ENCODE measurements around the gene DOK5. TPM values are rescaled to one million over a fixed set of nuclear protein-coding genes. Genes with fewer than 3 reads are reported as not detected.

DOK5 gene
- polyA plus RNA-seq, 4 donors: 0.71 to 1.9 (median 1.1) TPM; not detected in 1

GRCh38 chr20:54510541-54511129 lies 35.2 kb downstream of the DOK5 start:
- WGBS, 3 donors: 58 to 69% (median 59%) methylated on average over 7 of the region's 7 CpGs

GRCh38 chr20:54512694-54513093 lies 37.3 kb downstream of the DOK5 start:
- Histone ChIP-seq H3K36me3 (ENCODE audit: control insufficient read depth in 3 of 3, insufficient read depth in 2 of 3, low read depth in 1 of 3, low read length in 3 of 3) (no peaks in the 10 kb centered on the region), H3K27ac (ENCODE audit: low read depth in 1 of 3, low read length in 2 of 3) (no peak overlapping the region), H3K27me3 (ENCODE audit: control insufficient read depth in 3 of 3, insufficient read depth in 3 of 3, low read length in 3 of 3) (no peaks in the 10 kb centered on the region), H3K4me3 (ENCODE audit: low read depth in 1 of 3, low read length in 3 of 3) (no peak overlapping the region), H3K4me1 (ENCODE audit: control insufficient read depth in 3 of 3, insufficient read depth in 2 of 3, low read depth in 1 of 3, low read length in 2 of 3) (no peaks in the 10 kb centered on the region), H3K9me3 (ENCODE audit: control insufficient read depth in 2 of 2, insufficient read depth in 1 of 2, low read depth in 1 of 2, low read length in 1 of 2) (peaks cover 1 to 4% of the 10 kb centered on the region in 2 donors)
- FAIRE-seq (no peak), DNase-seq (no peak)
- 66 to 79% (median 70%) methylated on average over 4 of the region's 4 CpGs for WGBS, 3 donors

More at GRCh38 chr20:54510541-54511129, 35.2 kb downstream of the DOK5 start:
- H3K27ac ChIP-seq (ENCODE audit: low read depth in 1 of 3, low read length in 2 of 3): no peak overlapping the region
- FAIRE-seq (no peak), DNase-seq (no peak)
- no peaks in the 10 kb centered on the region for H3K27me3 ChIP-seq (ENCODE audit: control insufficient read depth in 3 of 3, insufficient read depth in 3 of 3, low read length in 3 of 3)
- H3K36me3 ChIP-seq (ENCODE audit: control insufficient read depth in 3 of 3, insufficient read depth in 2 of 3, low read depth in 1 of 3, low read length in 3 of 3): no peaks in the 10 kb centered on the region
- H3K4me3 ChIP-seq (ENCODE audit: low read depth in 1 of 3, low read length in 3 of 3): no peak overlapping the region
- no peaks in the 10 kb centered on the region for H3K4me1 ChIP-seq (ENCODE audit: control insufficient read depth in 3 of 3, insufficient read depth in 2 of 3, low read depth in 1 of 3, low read length in 2 of 3)
- H3K9me3 ChIP-seq (ENCODE audit: control insufficient read depth in 2 of 2, insufficient read depth in 1 of 2, low read depth in 1 of 2, low read length in 1 of 2): peaks cover 1 to 4% of the 10 kb centered on the region in 2 donors

GRCh38 chr20:54514028-54514607 lies 38.7 kb downstream of the DOK5 start:
- Histone ChIP-seq H3K4me1 (ENCODE audit: control insufficient read depth in 3 of 3, insufficient read depth in 2 of 3, low read depth in 1 of 3, low read length in 2 of 3) (no peaks in the 10 kb centered on the region), H3K27ac (ENCODE audit: low read depth in 1 of 3, low read length in 2 of 3) (no peak overlapping the region), H3K27me3 (ENCODE audit: control insufficient read depth in 3 of 3, insufficient read depth in 3 of 3, low read length in 3 of 3) (no peaks in the 10 kb centered on the region), H3K36me3 (ENCODE audit: control insufficient read depth in 3 of 3, insufficient read depth in 2 of 3, low read depth in 1 of 3, low read length in 3 of 3) (no peaks in the 10 kb centered on the region), H3K4me3 (ENCODE audit: low read depth in 1 of 3, low read length in 3 of 3) (no peak overlapping the region), H3K9me3 (ENCODE audit: control insufficient read depth in 2 of 2, insufficient read depth in 1 of 2, low read depth in 1 of 2, low read length in 1 of 2) (peaks cover 1 to 4% of the 10 kb centered on the region in 2 donors)
- WGBS, 3 donors: 47 to 67% (median 49%) methylated on average over 3 of the region's 3 CpGs
- DNase-seq (no peak), FAIRE-seq (no peak)

GRCh38 chr20:54515793-54516628 lies 40.6 kb downstream of the DOK5 start:
- Histone ChIP-seq H3K4me3 (ENCODE audit: low read depth in 1 of 3, low read length in 3 of 3) (no peak overlapping the region), H3K9me3 (ENCODE audit: control insufficient read depth in 2 of 2, insufficient read depth in 1 of 2, low read depth in 1 of 2, low read length in 1 of 2) (peaks cover 1 to 4% of the 10 kb centered on the region in 2 donors), H3K27ac (ENCODE audit: low read depth in 1 of 3, low read length in 2 of 3) (no peak overlapping the region), H3K4me1 (ENCODE audit: control insufficient read depth in 3 of 3, insufficient read depth in 2 of 3, low read depth in 1 of 3, low read length in 2 of 3) (no peaks in the 10 kb centered on the region), H3K36me3 (ENCODE audit: control insufficient read depth in 3 of 3, insufficient read depth in 2 of 3, low read depth in 1 of 3, low read length in 3 of 3) (no peaks in the 10 kb centered on the region), H3K27me3 (ENCODE audit: control insufficient read depth in 3 of 3, insufficient read depth in 3 of 3, low read length in 3 of 3) (no peaks in the 10 kb centered on the region)
- DNase-seq (no peak), FAIRE-seq (no peak)
- 70 to 73% (median 71%) methylated on average over 6 of the region's 6 CpGs for WGBS, 3 donors

- no peak overlapping the region for H3K27ac ChIP-seq (ENCODE audit: low read depth in 1 of 3, low read length in 2 of 3)
- WGBS, 3 donors: 83 to 87% (median 85%) methylated on average over 4 of the region's 4 CpGs
- DNase-seq (no peak), FAIRE-seq (no peak)
- H3K9me3 ChIP-seq (ENCODE audit: control insufficient read depth in 2 of 2, insufficient read depth in 1 of 2, low read depth in 1 of 2, low read length in 1 of 2): peaks cover 1 to 4% of the 10 kb centered on the region in 2 donors
- no peaks in the 10 kb centered on the region for H3K36me3 ChIP-seq (ENCODE audit: control insufficient read depth in 3 of 3, insufficient read depth in 2 of 3, low read depth in 1 of 3, low read length in 3 of 3)
- no peaks in the 10 kb centered on the region for H3K27me3 ChIP-seq (ENCODE audit: control insufficient read depth in 3 of 3, insufficient read depth in 3 of 3, low read length in 3 of 3)
- H3K4me3 ChIP-seq (ENCODE audit: low read depth in 1 of 3, low read length in 3 of 3): no peak overlapping the region
- no peaks in the 10 kb centered on the region for H3K4me1 ChIP-seq (ENCODE audit: control insufficient read depth in 3 of 3, insufficient read depth in 2 of 3, low read depth in 1 of 3, low read length in 2 of 3)
Observed at GRCh38 chr20:54517241-54517975, 42.0 kb downstream of the DOK5 start.

GRCh38 chr20:54524849-54525248 lies 49.5 kb downstream of the DOK5 start:
- 69 to 79% (median 69%) methylated on average over 3 of the region's 3 CpGs for WGBS, 3 donors
- H3K27me3 ChIP-seq (ENCODE audit: control insufficient read depth in 3 of 3, insufficient read depth in 3 of 3, low read length in 3 of 3): no peaks in the 10 kb centered on the region
- no peaks in the 10 kb centered on the region for H3K4me1 ChIP-seq (ENCODE audit: control insufficient read depth in 3 of 3, insufficient read depth in 2 of 3, low read depth in 1 of 3, low read length in 2 of 3)
- no peaks in the 10 kb centered on the region for H3K9me3 ChIP-seq (ENCODE audit: control insufficient read depth in 2 of 2, insufficient read depth in 1 of 2, low read depth in 1 of 2, low read length in 1 of 2)
- DNase-seq: no peak
- H3K27ac ChIP-seq (ENCODE audit: low read depth in 1 of 3, low read length in 2 of 3): no peak overlapping the region
- no peaks in the 10 kb centered on the region for H3K36me3 ChIP-seq (ENCODE audit: control insufficient read depth in 3 of 3, insufficient read depth in 2 of 3, low read depth in 1 of 3, low read length in 3 of 3)
- FAIRE-seq: no peak
- no peak overlapping the region for H3K4me3 ChIP-seq (ENCODE audit: low read depth in 1 of 3, low read length in 3 of 3)

GRCh38 chr20:54525916-54526590 lies 50.7 kb downstream of the DOK5 start:
- Histone ChIP-seq H3K36me3 (ENCODE audit: control insufficient read depth in 3 of 3, insufficient read depth in 2 of 3, low read depth in 1 of 3, low read length in 3 of 3) (no peaks in the 10 kb centered on the region), H3K4me3 (ENCODE audit: low read depth in 1 of 3, low read length in 3 of 3) (no peak overlapping the region), H3K27me3 (ENCODE audit: control insufficient read depth in 3 of 3, insufficient read depth in 3 of 3, low read length in 3 of 3) (no peaks in the 10 kb centered on the region), H3K27ac (ENCODE audit: low read depth in 1 of 3, low read length in 2 of 3) (no peak overlapping the region), H3K4me1 (ENCODE audit: control insufficient read depth in 3 of 3, insufficient read depth in 2 of 3, low read depth in 1 of 3, low read length in 2 of 3) (no peaks in the 10 kb centered on the region), H3K9me3 (ENCODE audit: control insufficient read depth in 2 of 2, insufficient read depth in 1 of 2, low read depth in 1 of 2, low read length in 1 of 2) (peaks cover 0 to 4% of the 10 kb centered on the region in 2 donors)
- no peak for DNase-seq
- WGBS, 3 donors: 32 to 56% (median 55%) methylated on average over 5 of the region's 5 CpGs
- no peak for FAIRE-seq

- Histone ChIP-seq H3K27ac (ENCODE audit: low read depth in 1 of 3, low read length in 2 of 3) (no peak overlapping the region), H3K4me3 (ENCODE audit: low read depth in 1 of 3, low read length in 3 of 3) (no peak overlapping the region), H3K4me1 (ENCODE audit: control insufficient read depth in 3 of 3, insufficient read depth in 2 of 3, low read depth in 1 of 3, low read length in 2 of 3) (no peaks in the 10 kb centered on the region), H3K27me3 (ENCODE audit: control insufficient read depth in 3 of 3, insufficient read depth in 3 of 3, low read length in 3 of 3) (no peaks in the 10 kb centered on the region), H3K36me3 (ENCODE audit: control insufficient read depth in 3 of 3, insufficient read depth in 2 of 3, low read depth in 1 of 3, low read length in 3 of 3) (no peaks in the 10 kb centered on the region), H3K9me3 (ENCODE audit: control insufficient read depth in 2 of 2, insufficient read depth in 1 of 2, low read depth in 1 of 2, low read length in 1 of 2) (peaks cover 0 to 4% of the 10 kb centered on the region in 2 donors)
- 58 to 76% (median 62%) methylated on average over 1 of the region's 1 CpG for WGBS, 3 donors
- DNase-seq: no peak
- FAIRE-seq: no peak
Observed at GRCh38 chr20:54526801-54527200, 51.4 kb downstream of the DOK5 start.

All from small intestine (tissue), 7 donors.